GM12865 (cell line): ENCODE data around the gene NRIP2.

ENCODE experiments used
- DNase-seq: peaks from one replicate; pipeline ENCODE4 v3.0.0; 2010; ENCODE audit warnings: low read depth
- H3K4me3 ChIP-seq: 2 replicates; pipeline ENCODE4 v1.5.1; 2011; ENCODE audit warnings: mild to moderate bottlenecking, low read depth, low read length, control low read depth
- CTCF ChIP-seq: IDR thresholded peaks from 2 replicates; pipeline ENCODE4 v1.5.1; 2011; ENCODE audit warnings: low read length, control low read depth, low read depth, inconsistent platforms; ENCODE audit not compliant: insufficient read depth; ENCODE audit errors: missing control alignments

NRIP2 gene

DNA sequence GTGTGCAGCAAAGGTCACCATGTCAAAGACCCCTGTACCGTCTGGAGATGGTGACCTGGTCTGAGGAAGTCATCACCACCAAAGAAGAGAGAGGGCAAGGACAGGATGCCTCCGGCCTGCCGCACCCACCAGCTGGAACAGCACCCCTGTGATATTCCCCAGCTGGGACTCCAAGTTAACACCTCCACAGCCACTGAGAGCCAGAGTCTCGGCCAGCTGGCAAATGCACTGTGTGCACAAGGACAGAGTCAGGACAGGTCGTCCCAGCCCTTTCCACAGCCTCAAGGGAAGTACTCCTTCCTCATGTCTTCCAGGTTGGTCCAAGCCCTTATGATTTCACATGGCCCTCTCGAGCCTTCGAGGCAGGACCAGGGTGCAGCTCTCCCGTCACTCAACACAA lies 59.4 kb downstream of the NRIP2 start:
- no peak for DNase-seq

More for the DNA sequence above, 59.4 kb downstream of the NRIP2 start:
- H3K4me3 ChIP-seq, result no peak overlapping the region
- TF ChIP-seq CTCF, result no peak
